Measurements from ENCODE around the gene WSB1.

Gene WSB1

GRCh38 chr17:27284811-27285415 lies 9.0 kb upstream of the WSB1 start:
- H3K27me3 ChIP-seq (ENCODE audit: insufficient read depth, low read length, poor library complexity), result peaks cover 3% of the 10 kb centered on the region
- H3K4me1 ChIP-seq (ENCODE audit: insufficient read depth, low read length), result no peaks in the 10 kb centered on the region
- no peaks in the 10 kb centered on the region for H3K79me2 ChIP-seq (ENCODE audit: insufficient read depth, low read length)
- H3K27ac ChIP-seq (ENCODE audit: low read length), result no peak overlapping the region
- no peaks in the 10 kb centered on the region for H3K36me3 ChIP-seq (ENCODE audit: insufficient read depth, low read length)
- H3K4me2 ChIP-seq (ENCODE audit: insufficient read depth, low read length), result no peak overlapping the region
- TF ChIP-seq CTCF (IDR thresholded peaks at IDR 0.05; ENCODE audit: borderline replicate concordance, extremely low read depth, low read length, poor library complexity, severe bottlenecking) (no peak), EZH2 (IDR thresholded peaks at IDR 0.05; ENCODE audit: borderline replicate concordance, low read depth, low read length, severe bottlenecking) (no peak)
- ATAC-seq (ENCODE audit: insufficient read depth, low read depth), result no peak
- H4K20me1 ChIP-seq (ENCODE audit: insufficient read depth, low read length), result no peaks in the 10 kb centered on the region
- no peak overlapping the region for H3K4me3 ChIP-seq (ENCODE audit: low read depth in 1 of 2, low read length in 2 of 2)
- no peak for DNase-seq
- H3K9me3 ChIP-seq (ENCODE audit: insufficient read depth, low read length, severe bottlenecking), result no peaks in the 10 kb centered on the region
- no peak overlapping the region for H2AFZ ChIP-seq (ENCODE audit: low read depth, low read length)
- no peak overlapping the region for H3K9ac ChIP-seq (ENCODE audit: low read depth, low read length)

GRCh38 chr17:27285516-27285915 lies 8.4 kb upstream of the WSB1 start:
- DNase-seq, result no peak
- Histone ChIP-seq H3K4me1 (ENCODE audit: insufficient read depth, low read length) (no peaks in the 10 kb centered on the region), H3K4me2 (ENCODE audit: insufficient read depth, low read length) (no peak overlapping the region), H3K4me3 (ENCODE audit: low read depth in 1 of 2, low read length in 2 of 2) (no peak overlapping the region), H3K27ac (ENCODE audit: low read length) (no peak overlapping the region), H4K20me1 (ENCODE audit: insufficient read depth, low read length) (no peaks in the 10 kb centered on the region), H3K36me3 (ENCODE audit: insufficient read depth, low read length) (no peaks in the 10 kb centered on the region), H3K9me3 (ENCODE audit: insufficient read depth, low read length, severe bottlenecking) (no peaks in the 10 kb centered on the region), H2AFZ (ENCODE audit: low read depth, low read length) (no peak overlapping the region), H3K79me2 (ENCODE audit: insufficient read depth, low read length) (no peaks in the 10 kb centered on the region), H3K27me3 (ENCODE audit: insufficient read depth, low read length, poor library complexity) (peaks cover 3% of the 10 kb centered on the region), H3K9ac (ENCODE audit: low read depth, low read length) (no peak overlapping the region)
- ATAC-seq (ENCODE audit: insufficient read depth, low read depth), result no peak
- TF ChIP-seq EZH2 (IDR thresholded peaks at IDR 0.05; ENCODE audit: borderline replicate concordance, low read depth, low read length, severe bottlenecking) (no peak), CTCF (IDR thresholded peaks at IDR 0.05; ENCODE audit: borderline replicate concordance, extremely low read depth, low read length, poor library complexity, severe bottlenecking) (no peak)

- ATAC-seq (ENCODE audit: insufficient read depth, low read depth), result no peak
- no peak overlapping the region for H3K9ac ChIP-seq (ENCODE audit: low read depth, low read length)
- TF ChIP-seq EZH2 (IDR thresholded peaks at IDR 0.05; ENCODE audit: borderline replicate concordance, low read depth, low read length, severe bottlenecking) (no peak), CTCF (IDR thresholded peaks at IDR 0.05; ENCODE audit: borderline replicate concordance, extremely low read depth, low read length, poor library complexity, severe bottlenecking) (no peak)
Measured at GRCh38 chr17:27288183-27288582, 5.7 kb upstream of the WSB1 start.

More at GRCh38 chr17:27288183-27288582, 5.7 kb upstream of the WSB1 start:
- peaks cover 3% of the 10 kb centered on the region for H3K27me3 ChIP-seq (ENCODE audit: insufficient read depth, low read length, poor library complexity)
- H3K9me3 ChIP-seq (ENCODE audit: insufficient read depth, low read length, severe bottlenecking), result no peaks in the 10 kb centered on the region
- no peaks in the 10 kb centered on the region for H3K79me2 ChIP-seq (ENCODE audit: insufficient read depth, low read length)
- H3K36me3 ChIP-seq (ENCODE audit: insufficient read depth, low read length), result no peaks in the 10 kb centered on the region
- H3K27ac ChIP-seq (ENCODE audit: low read length), result no peak overlapping the region
- H2AFZ ChIP-seq (ENCODE audit: low read depth, low read length), result no peak overlapping the region
- no peak overlapping the region for H3K4me3 ChIP-seq (ENCODE audit: low read depth in 1 of 2, low read length in 2 of 2)
- H4K20me1 ChIP-seq (ENCODE audit: insufficient read depth, low read length), result no peaks in the 10 kb centered on the region
- peaks cover 2% of the 10 kb centered on the region for H3K4me1 ChIP-seq (ENCODE audit: insufficient read depth, low read length)
- H3K4me2 ChIP-seq (ENCODE audit: insufficient read depth, low read length), result no peak overlapping the region
- DNase-seq, result no peak

Measured in DND-41 (cell line).